Loucy (cell line): Measurements from ENCODE around the gene TMEM201.

Experiments
- CTCF ChIP-seq: fragments of 200-600 bp; sonication (generic); conservative IDR thresholded peaks from 2 replicates; pipeline ENCODE4 v1.5.1; 2014; ENCODE audit warnings: mild to moderate bottlenecking, antibody characterized with exemption, low read length
- EZH2phosphoT487 ChIP-seq: fragments of 200-600 bp; IDR thresholded peaks from 2 replicates; pipeline ENCODE4 v1.6.1; 2018; ENCODE audit warnings: antibody characterized with exemption, mild to moderate bottlenecking, moderate library complexity, borderline replicate concordance

GRCh38 chr1:9586147-9586766 lies 2.5 kb upstream of the TMEM201 start:
- TF ChIP-seq CTCF (no peak), EZH2phosphoT487 (no peak)
